OCI-LY1 (cell line): ENCODE data around the gene GFI1B.
"Not testable (repeated sequence)": the region's sequence is repeated elsewhere in the genome, so short reads cannot be mapped to it uniquely, and the experiment has no call there.

Source experiments
- H2AFZ ChIP-seq: fragments of 200-600 bp; sonication (generic), shearing (Covaris generic); 2 replicates; pipeline ENCODE4 v1.6.0; 2014; ENCODE audit warnings: antibody characterized with exemption, mild to moderate bottlenecking, low read length
- H3F3A ChIP-seq: fragments of 200-600 bp; sonication (generic), shearing (Covaris generic); 2 replicates; pipeline ENCODE4 v1.6.0; 2014; ENCODE audit warnings: mild to moderate bottlenecking, antibody characterized with exemption, low read length, moderate library complexity; ENCODE audit not compliant: insufficient read depth
- H3K27ac ChIP-seq: fragments of 200-600 bp; sonication (generic); 2 replicates; pipeline ENCODE4 v1.5.1; 2014; ENCODE audit warnings: low read length, mixed run types, mild to moderate bottlenecking, low read depth; ENCODE audit not compliant: poor library complexity, severe bottlenecking
- H3K27me3 ChIP-seq: fragments of 200-600 bp; sonication (generic); 2 replicates; pipeline ENCODE4 v1.6.0; 2014; ENCODE audit warnings: antibody characterized with exemption, mild to moderate bottlenecking, low read length, moderate library complexity; ENCODE audit not compliant: insufficient read depth
- H3K36me3 ChIP-seq: fragments of 200-600 bp; sonication (generic); 2 replicates; pipeline ENCODE4 v1.6.1; 2014; ENCODE audit warnings: mild to moderate bottlenecking, antibody characterized with exemption, low read length, moderate library complexity, mixed read lengths; ENCODE audit not compliant: insufficient read depth
- H3K4me1 ChIP-seq: fragments of 200-600 bp; sonication (generic); 2 replicates; pipeline ENCODE4 v1.5.1; 2014; ENCODE audit warnings: mild to moderate bottlenecking, low read length, moderate library complexity; ENCODE audit not compliant: insufficient read depth, severe bottlenecking
- H3K4me2 ChIP-seq: fragments of 200-600 bp; sonication (generic), shearing (Covaris generic); 2 replicates; pipeline ENCODE4 v1.6.1; 2014; ENCODE audit warnings: low read length
- H3K4me3 ChIP-seq: fragments of 200-600 bp; sonication (generic); 2 replicates; pipeline ENCODE4 v1.5.1; 2014; ENCODE audit warnings: low read length, low read depth, mild to moderate bottlenecking, mixed read lengths; ENCODE audit not compliant: poor library complexity, severe bottlenecking
- H3K79me2 ChIP-seq: fragments of 200-600 bp; shearing (Covaris generic); 2 replicates; pipeline ENCODE4 v1.6.1; 2016; ENCODE audit warnings: mixed run types, low read length, mixed read lengths; ENCODE audit not compliant: insufficient read depth
- H3K9ac ChIP-seq: fragments of 200-600 bp; sonication (generic), shearing (Covaris generic); 2 replicates; pipeline ENCODE4 v1.6.1; 2014; ENCODE audit warnings: mild to moderate bottlenecking, low read length, mixed read lengths
- H3K9me2 ChIP-seq: fragments of 200-600 bp; sonication (generic), shearing (Covaris generic); 2 replicates; pipeline ENCODE4 v1.6.1; 2014; ENCODE audit warnings: low read depth, mild to moderate bottlenecking, low read length, mixed read lengths
- H3K9me3 ChIP-seq: fragments of 200-600 bp; shearing (Covaris generic); 2 replicates; pipeline ENCODE4 v1.6.1; 2014; ENCODE audit warnings: low read length, mixed read lengths
- H4K20me1 ChIP-seq: fragments of 200-600 bp; sonication (generic), shearing (Covaris generic); 2 replicates; pipeline ENCODE4 v1.6.0; 2016; ENCODE audit warnings: mild to moderate bottlenecking, low read length; ENCODE audit not compliant: insufficient read depth
- EZH2 ChIP-seq: fragments of 200-600 bp; sonication (generic), shearing (Covaris generic); IDR thresholded peaks from 2 replicates; pipeline ENCODE4 v1.8.0; 2017; ENCODE audit warnings: borderline replicate concordance, mixed run types, mild to moderate bottlenecking, antibody characterized with exemption, low read length, moderate library complexity, mixed read lengths
- TF ChIP-seq, protein P1 (sequence below): fragments of 200-600 bp; sonication (generic), shearing (Covaris generic); IDR thresholded peaks from 2 replicates; pipeline ENCODE4 v1.5.1; 2017; ENCODE audit warnings: mild to moderate bottlenecking, antibody characterized with exemption, low read length, moderate library complexity, mixed read lengths

The GFI1B gene

DNA sequence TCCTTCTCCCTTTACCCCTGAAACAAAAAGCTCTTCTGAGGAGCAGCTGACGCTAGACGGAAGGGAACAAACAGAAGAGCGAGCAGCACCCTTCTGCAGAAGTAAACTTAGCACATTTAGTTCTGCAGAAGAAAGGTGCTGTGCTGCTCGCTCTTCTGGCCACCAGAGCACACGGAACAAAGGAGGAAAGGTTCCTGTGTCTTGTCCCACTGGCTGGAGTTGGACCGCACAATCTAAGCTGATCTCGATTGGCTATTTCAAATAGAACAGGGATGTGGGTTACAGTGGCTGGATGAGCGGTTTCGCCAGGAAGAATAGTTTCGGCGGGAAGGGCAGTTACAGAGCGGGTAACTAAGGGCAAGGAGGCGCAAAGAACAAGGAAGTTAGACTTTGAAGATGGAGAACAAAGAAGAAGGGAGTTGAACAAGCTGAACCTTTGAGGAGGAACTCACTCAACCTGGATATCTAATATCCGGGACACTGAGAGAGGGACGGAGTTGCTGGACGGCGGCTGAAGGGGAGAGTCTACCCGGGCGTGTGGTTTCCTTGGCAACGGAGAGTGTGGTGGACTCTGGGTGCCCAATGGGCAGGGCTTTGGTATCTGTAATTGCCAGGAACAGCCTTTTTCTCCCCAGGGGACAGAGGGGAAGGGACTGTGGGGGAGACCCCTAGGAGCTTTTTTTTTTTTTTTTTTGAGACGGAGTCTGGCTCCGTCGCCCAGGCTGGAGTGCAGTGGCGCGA is 59.5 kb downstream of the GFI1B start:
- H3K9me2 ChIP-seq: no peaks in the 10 kb centered on the region
- H3K36me3 ChIP-seq: peaks cover 48% of the 10 kb centered on the region; the same call in 1 of the 2 replicates
- no peaks in the 10 kb centered on the region for H4K20me1 ChIP-seq
- no peak overlapping the region for H2AFZ ChIP-seq
- TF ChIP-seq, protein P1, sequence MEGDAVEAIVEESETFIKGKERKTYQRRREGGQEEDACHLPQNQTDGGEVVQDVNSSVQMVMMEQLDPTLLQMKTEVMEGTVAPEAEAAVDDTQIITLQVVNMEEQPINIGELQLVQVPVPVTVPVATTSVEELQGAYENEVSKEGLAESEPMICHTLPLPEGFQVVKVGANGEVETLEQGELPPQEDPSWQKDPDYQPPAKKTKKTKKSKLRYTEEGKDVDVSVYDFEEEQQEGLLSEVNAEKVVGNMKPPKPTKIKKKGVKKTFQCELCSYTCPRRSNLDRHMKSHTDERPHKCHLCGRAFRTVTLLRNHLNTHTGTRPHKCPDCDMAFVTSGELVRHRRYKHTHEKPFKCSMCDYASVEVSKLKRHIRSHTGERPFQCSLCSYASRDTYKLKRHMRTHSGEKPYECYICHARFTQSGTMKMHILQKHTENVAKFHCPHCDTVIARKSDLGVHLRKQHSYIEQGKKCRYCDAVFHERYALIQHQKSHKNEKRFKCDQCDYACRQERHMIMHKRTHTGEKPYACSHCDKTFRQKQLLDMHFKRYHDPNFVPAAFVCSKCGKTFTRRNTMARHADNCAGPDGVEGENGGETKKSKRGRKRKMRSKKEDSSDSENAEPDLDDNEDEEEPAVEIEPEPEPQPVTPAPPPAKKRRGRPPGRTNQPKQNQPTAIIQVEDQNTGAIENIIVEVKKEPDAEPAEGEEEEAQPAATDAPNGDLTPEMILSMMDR: no peak
- no peak for TF ChIP-seq EZH2
- H3K4me3 ChIP-seq: no peak overlapping the region
- no peak overlapping the region for H3K4me2 ChIP-seq
- no peaks in the 10 kb centered on the region for H3K4me1 ChIP-seq
- H3K9ac ChIP-seq: no peak overlapping the region
- no peaks in the 10 kb centered on the region for H3K9me3 ChIP-seq
- H3K27ac ChIP-seq: no peak overlapping the region
- H3K27me3 ChIP-seq: no peaks in the 10 kb centered on the region
- H3F3A ChIP-seq: no peaks in the 10 kb centered on the region
- peaks cover 31% of the 10 kb centered on the region for H3K79me2 ChIP-seq

DNA sequence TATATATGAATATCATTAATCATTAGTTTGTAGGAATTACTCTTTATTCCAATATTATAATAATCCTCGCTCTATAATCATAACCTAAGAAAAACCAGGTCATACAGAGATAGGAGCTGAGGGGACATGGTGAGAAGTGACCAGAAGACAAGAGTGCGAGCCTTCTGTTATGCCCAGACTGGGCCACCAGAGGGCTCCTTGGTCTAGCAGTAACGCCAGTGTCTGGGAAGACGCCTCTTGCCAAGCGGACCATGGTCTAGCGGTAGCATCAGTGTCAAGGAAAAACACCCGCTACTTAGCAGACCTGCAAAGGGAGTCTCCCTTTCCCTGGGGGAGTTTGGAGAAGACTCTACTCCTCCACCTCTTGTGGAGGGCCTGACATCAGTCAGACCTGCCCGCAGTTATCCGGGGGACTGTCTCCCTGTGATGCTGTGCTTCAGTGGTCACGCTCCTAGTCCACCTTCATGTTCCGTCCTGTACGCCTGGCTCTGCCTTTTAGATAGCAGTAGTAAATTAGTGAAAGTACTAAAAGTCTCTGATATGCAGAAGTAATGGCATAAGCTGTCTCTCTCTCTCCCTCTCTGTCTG is 62.5 kb downstream of the GFI1B start:
- not testable (repeated sequence) for H3K27ac ChIP-seq, H3K9me3 ChIP-seq, H4K20me1 ChIP-seq, H2AFZ ChIP-seq, H3K9ac ChIP-seq, H3K79me2 ChIP-seq, H3K4me2 ChIP-seq, H3K9me2 ChIP-seq, H3F3A ChIP-seq, H3K4me3 ChIP-seq, H3K4me1 ChIP-seq, H3K27me3 ChIP-seq
- H3K36me3 ChIP-seq: peaks cover 66% of the 10 kb centered on the region
- TF ChIP-seq, protein P1: peak; percentile 38; the same call in 1 of the 2 replicates
